ENCODE results near the gene SMG5.
A peak's percentile ranks its signal among the peaks of the same experiment; 100 is the strongest.

Gene SMG5

GRCh38 chr1:156253634-156254033 lies 29.0 kb downstream of the SMG5 start:
- TF ChIP-seq EZH2 (IDR thresholded peaks at IDR 0.05) (no peak), FOXP2 (optimal IDR thresholded peaks at IDR 0.05; ENCODE audit: control extremely low read depth, extremely low read length, insufficient read depth) (no peak), POLR2AphosphoS5 (IDR thresholded peaks at IDR 0.05; ENCODE audit: borderline replicate concordance, low read depth, low read length) (no peak)
- no peak for DNase-seq (ENCODE audit: low read depth, low spot score)
- Histone ChIP-seq H3K9ac (ENCODE audit: insufficient read length) (no peak overlapping the region), H3K9me3 (ENCODE audit: low read depth, low read length) (no peaks in the 10 kb centered on the region), H3K27ac (no peak overlapping the region), H3K36me3 (ENCODE audit: insufficient read depth, low read length) (peaks cover 74% of the 10 kb centered on the region), H3K4me3 (no peak overlapping the region)

- TF ChIP-seq POLR2AphosphoS5 (IDR thresholded peaks at IDR 0.05; ENCODE audit: borderline replicate concordance, low read depth, low read length): no peak
- TF ChIP-seq EZH2 (IDR thresholded peaks at IDR 0.05): no peak
- TF ChIP-seq FOXP2 (optimal IDR thresholded peaks at IDR 0.05; ENCODE audit: control extremely low read depth, extremely low read length, insufficient read depth): no peak
- DNase-seq (ENCODE audit: low read depth, low spot score): no peak
- Histone ChIP-seq H3K9ac (ENCODE audit: insufficient read length) (no peak overlapping the region), H3K9me3 (ENCODE audit: low read depth, low read length) (no peaks in the 10 kb centered on the region), H3K4me3 (no peak overlapping the region), H3K36me3 (ENCODE audit: insufficient read depth, low read length) (peaks cover 55% of the 10 kb centered on the region), H3K27ac (no peak overlapping the region)
Observed at GRCh38 chr1:156251527-156251926, 31.1 kb downstream of the SMG5 start.

DNA sequence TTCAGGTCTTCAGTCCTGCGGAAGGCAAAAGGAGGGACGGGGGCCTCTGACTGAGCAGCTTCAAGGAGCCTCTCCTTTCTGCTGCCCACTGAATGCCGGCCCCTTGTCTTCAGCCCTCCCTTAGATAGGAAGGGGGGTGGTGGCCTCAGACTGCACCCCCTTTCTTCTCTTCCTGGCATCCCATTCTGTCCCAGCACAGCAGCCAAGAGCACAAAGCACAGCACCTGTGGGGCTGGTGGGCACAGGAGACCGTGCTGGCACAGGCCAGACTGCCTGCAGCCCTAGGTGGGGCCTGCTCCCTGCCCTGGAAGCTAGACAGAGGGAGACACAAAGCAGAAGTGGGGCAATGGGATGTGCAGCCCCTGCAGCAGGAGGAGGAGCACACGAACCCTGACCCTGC lies 33.0 kb downstream of the SMG5 start:
- TF ChIP-seq FOXP2 (optimal IDR thresholded peaks at IDR 0.05; ENCODE audit: control extremely low read depth, extremely low read length, insufficient read depth): no peak
- TF ChIP-seq EZH2 (IDR thresholded peaks at IDR 0.05): no peak
- no peak for TF ChIP-seq POLR2AphosphoS5 (IDR thresholded peaks at IDR 0.05; ENCODE audit: borderline replicate concordance, low read depth, low read length)
- Histone ChIP-seq H3K9ac (ENCODE audit: insufficient read length) (no peak overlapping the region), H3K27ac (no peak overlapping the region), H3K36me3 (ENCODE audit: insufficient read depth, low read length) (peaks cover 46% of the 10 kb centered on the region), H3K9me3 (ENCODE audit: low read depth, low read length) (no peaks in the 10 kb centered on the region), H3K4me3 (no peak overlapping the region)
- no peak for DNase-seq (ENCODE audit: low read depth, low spot score)

- Histone ChIP-seq H3K9ac (ENCODE audit: insufficient read length) (no peak overlapping the region), H3K4me3 (no peak overlapping the region), H3K36me3 (ENCODE audit: insufficient read depth, low read length) (peaks cover 38% of the 10 kb centered on the region), H3K9me3 (ENCODE audit: low read depth, low read length) (no peaks in the 10 kb centered on the region), H3K27ac (no peak overlapping the region)
- no peak for TF ChIP-seq POLR2AphosphoS5 (IDR thresholded peaks at IDR 0.05; ENCODE audit: borderline replicate concordance, low read depth, low read length)
- TF ChIP-seq FOXP2 (optimal IDR thresholded peaks at IDR 0.05; ENCODE audit: control extremely low read depth, extremely low read length, insufficient read depth): no peak
- TF ChIP-seq EZH2 (IDR thresholded peaks at IDR 0.05): no peak
- DNase-seq (ENCODE audit: low read depth, low spot score): no peak
Observed at GRCh38 chr1:156248323-156248683, 34.3 kb downstream of the SMG5 start.

- no peak for TF ChIP-seq EZH2 (IDR thresholded peaks at IDR 0.05)
- TF ChIP-seq POLR2AphosphoS5 (IDR thresholded peaks at IDR 0.05; ENCODE audit: borderline replicate concordance, low read depth, low read length): peak; percentile 42
- Histone ChIP-seq H3K9ac (ENCODE audit: insufficient read length) (no peak within 1 kb of the TSS), H3K9me3 (ENCODE audit: low read depth, low read length) (no peaks in the 10 kb centered on the region), H3K36me3 (ENCODE audit: insufficient read depth, low read length) (peaks cover 31% of the 10 kb centered on the region; the same call in 1 of the 2 replicates), H3K4me3 (no peak within 1 kb of the TSS), H3K27ac (no peak within 1 kb of the TSS)
- DNase-seq (ENCODE audit: low read depth, low spot score): no peak
Observed at GRCh38 chr1:156247460-156248322, 34.9 kb downstream of the SMG5 start, which contains the start of gene PAQR6. Gene PAQR6, minus strand, starts transcription at chr1:156248056. Its CDS starts 1,325 bp downstream, at chr1:156246731.

- Histone ChIP-seq H3K9ac (ENCODE audit: insufficient read length) (no peak overlapping the region), H3K27ac (no peak overlapping the region)
Observed at GRCh38 chr1:156246781-156247459, 35.7 kb downstream of the SMG5 start.

GRCh38 chr1:156246241-156246780 lies 36.3 kb downstream of the SMG5 start:
- DNase-seq (ENCODE audit: low read depth, low spot score): no peak
- H3K9me3 ChIP-seq (ENCODE audit: low read depth, low read length): no peaks in the 10 kb centered on the region
- TF ChIP-seq FOXP2 (optimal IDR thresholded peaks at IDR 0.05; ENCODE audit: control extremely low read depth, extremely low read length, insufficient read depth) (no peak), EZH2 (IDR thresholded peaks at IDR 0.05) (no peak), POLR2AphosphoS5 (IDR thresholded peaks at IDR 0.05; ENCODE audit: borderline replicate concordance, low read depth, low read length) (no peak)
- no peak overlapping the region for H3K27ac ChIP-seq
- H3K36me3 ChIP-seq (ENCODE audit: insufficient read depth, low read length): peaks cover 18% of the 10 kb centered on the region; the same call in 1 of the 2 replicates
- no peak overlapping the region for H3K9ac ChIP-seq (ENCODE audit: insufficient read length)
- no peak overlapping the region for H3K4me3 ChIP-seq

More at GRCh38 chr1:156246781-156247459, 35.7 kb downstream of the SMG5 start:
- H3K9me3 ChIP-seq (ENCODE audit: low read depth, low read length): no peaks in the 10 kb centered on the region
- TF ChIP-seq FOXP2 (optimal IDR thresholded peaks at IDR 0.05; ENCODE audit: control extremely low read depth, extremely low read length, insufficient read depth) (no peak), EZH2 (IDR thresholded peaks at IDR 0.05) (no peak), POLR2AphosphoS5 (IDR thresholded peaks at IDR 0.05; ENCODE audit: borderline replicate concordance, low read depth, low read length) (no peak)
- no peak overlapping the region for H3K4me3 ChIP-seq
- H3K36me3 ChIP-seq (ENCODE audit: insufficient read depth, low read length): peaks cover 24% of the 10 kb centered on the region; the same call in 1 of the 2 replicates
- no peak for DNase-seq (ENCODE audit: low read depth, low spot score)

All from SK-N-MC (cell line).